Adrenal gland (tissue), 12 donors: Measurements from ENCODE around the gene PGR. TPM values are rescaled to one million over a fixed set of nuclear protein-coding genes. Genes with fewer than 3 reads are reported as not detected.

Source experiments
- DNase-seq, 7 donors: peaks; one replicate each; pipeline ENCODE4 v3.0.0-alpha.2; 2019 to 2020
- H3K27ac ChIP-seq, 5 donors: fragments of 200-600 bp; sonication (generic) in 4 of 5; 1 replicate in 3 of 5; 2 replicates in 2 of 5; pipeline versions ENCODE4 v1.5.1 to v1.8.0; 2016 to 2020; ENCODE audit warnings: mild to moderate bottlenecking in 1 of 5
- H3K27me3 ChIP-seq: fragments of 200-600 bp; 2 replicates; pipeline ENCODE4 v1.8.0; 2021
- H3K36me3 ChIP-seq, 2 donors: fragments of 200-600 bp; replicated peaks in 1 of 2; 1 replicate in 1 of 2; 2 replicates in 1 of 2; pipeline versions ENCODE4 v1.5.1 to v1.8.0; 2018 to 2022
- H3K4me1 ChIP-seq, 2 donors: fragments of 200-600 bp; replicated peaks in 1 of 2; 1 replicate in 1 of 2; 2 replicates in 1 of 2; pipeline versions ENCODE4 v1.5.1 to v1.8.0; 2018 to 2021
- H3K4me3 ChIP-seq, 4 donors: fragments of 200-600 bp; sonication (generic) in 3 of 4; one replicate each; pipeline ENCODE4 v1.5.1; 2016 to 2018
- H3K9me3 ChIP-seq, 3 donors: fragments of 200-600 bp; sonication (generic) in 1 of 3; replicated peaks in 1 of 3; 1 replicate in 2 of 3; 2 replicates in 1 of 3; pipeline versions ENCODE4 v1.5.1 to v1.8.0; 2016 to 2021
- POLR2A ChIP-seq, 2 donors: fragments of 450-650 bp; IDR thresholded peaks; one replicate each; pipeline ENCODE4 v1.6.1; 2017; ENCODE audit warnings: antibody characterized with exemption in 2 of 2, mild to moderate bottlenecking in 2 of 2, moderate library complexity in 1 of 2
- WGBS, 4 donors: extraction: QIAGEN DNeasy Blood & Tissue Kit in 2 of 4; methylation state at CpG; one replicate each; pipeline versions ENCODE4 v1.1.5 to v1.1.7; 2013 to 2017; 5-methylcytosine and 5-hydroxymethylcytosine counted together
- intact Hi-C, 2 donors: fragments of 100-400 bp; cut with DNase I; formaldehyde crosslinking; loops; one replicate each; pipeline versions ENCODE4 v1.14.1 to v1.15.0; 2022 to 2023
- polyA plus RNA-seq, 3 donors: library from polyadenylated mRNA; stranded (reverse); fragments of 200-250 nt in 2 of 3; fragments of 350-450 nt in 1 of 3; fragmentation: Illumina TruSeq in 1 of 3; extraction: RNeasy Lipid Tissue Mini Kit (QIAGEN cat#74804) in 1 of 3; gene quantifications; one replicate each; pipeline ENCODE4 v1.2.3, GENCODE V29; 2013 to 2014
- total RNA-seq, 9 donors: library from RNA; depleted of rRNA in 4 of 9; stranded (reverse); fragments of >200 nt in 4 of 9; fragments of 120-200 nt in 1 of 9; fragmentation: NEBNext Ultra II Directional in 1 of 9; extraction: Animal tissue kit (Norgen Biotek cat#: 25700) in 1 of 9; gene quantifications; one replicate each; pipeline versions ENCODE4 v1.1.0 to v1.2.4, GENCODE V29; 2013 to 2023
- TF ChIP-seq, protein P1 (sequence below), 6 experiments: fragments of 450-650 bp in 4 of 6; fragments of 200-600 bp in 2 of 6; sonication (generic) in 1 of 6; IDR thresholded peaks; 1 replicate in 5 of 6; 2 replicates in 1 of 6; pipeline versions ENCODE4 v1.5.1 to v1.8.0; 2016 to 2021; ENCODE audit warnings: antibody characterized with exemption in 6 of 6, mild to moderate bottlenecking in 2 of 6, moderate library complexity in 1 of 6
- donor health status: healthy with polysubstance abuse.
- donor health status: Bipolar disorder and iron deficiency.
- donor health status: DM: yes; HTN: yes; CAD: no.
- donor health status: DM: no; HTN: no; CAD: no.
- donor health status: DM: no; HTN: no; CAD: no.
- donor health status: DM: yes; HTN: yes; CAD: no.

Gene PGR
- total and polyA plus RNA-seq, 12 donors, result 0.24 to 17.3 (median 3.3) TPM

DNA sequence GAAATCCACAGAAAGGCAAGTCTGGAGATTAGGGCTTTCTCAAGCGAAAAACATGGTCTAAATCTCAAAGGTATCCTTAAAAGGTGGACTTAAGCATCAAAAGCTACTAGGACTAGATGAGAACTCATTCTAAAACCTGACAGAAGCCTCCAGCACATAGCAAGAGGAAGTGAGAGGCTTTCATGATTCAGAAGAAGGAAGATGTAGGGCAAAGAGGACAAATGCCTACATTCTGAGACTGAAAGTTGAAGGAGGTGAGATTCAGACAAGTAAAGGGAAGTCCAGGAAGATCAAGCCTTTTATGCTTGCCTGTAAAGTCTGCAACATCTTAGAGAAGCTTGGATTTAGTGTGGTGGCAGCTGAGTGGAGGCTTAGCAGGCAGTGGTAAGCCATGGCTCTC is 98.9 kb downstream of the PGR start:
- TF ChIP-seq, protein P1, sequence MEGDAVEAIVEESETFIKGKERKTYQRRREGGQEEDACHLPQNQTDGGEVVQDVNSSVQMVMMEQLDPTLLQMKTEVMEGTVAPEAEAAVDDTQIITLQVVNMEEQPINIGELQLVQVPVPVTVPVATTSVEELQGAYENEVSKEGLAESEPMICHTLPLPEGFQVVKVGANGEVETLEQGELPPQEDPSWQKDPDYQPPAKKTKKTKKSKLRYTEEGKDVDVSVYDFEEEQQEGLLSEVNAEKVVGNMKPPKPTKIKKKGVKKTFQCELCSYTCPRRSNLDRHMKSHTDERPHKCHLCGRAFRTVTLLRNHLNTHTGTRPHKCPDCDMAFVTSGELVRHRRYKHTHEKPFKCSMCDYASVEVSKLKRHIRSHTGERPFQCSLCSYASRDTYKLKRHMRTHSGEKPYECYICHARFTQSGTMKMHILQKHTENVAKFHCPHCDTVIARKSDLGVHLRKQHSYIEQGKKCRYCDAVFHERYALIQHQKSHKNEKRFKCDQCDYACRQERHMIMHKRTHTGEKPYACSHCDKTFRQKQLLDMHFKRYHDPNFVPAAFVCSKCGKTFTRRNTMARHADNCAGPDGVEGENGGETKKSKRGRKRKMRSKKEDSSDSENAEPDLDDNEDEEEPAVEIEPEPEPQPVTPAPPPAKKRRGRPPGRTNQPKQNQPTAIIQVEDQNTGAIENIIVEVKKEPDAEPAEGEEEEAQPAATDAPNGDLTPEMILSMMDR (IDR thresholded peaks at IDR 0.05), result no peak
- TF ChIP-seq POLR2A (IDR thresholded peaks at IDR 0.05), result no peak
- no peaks in the 10 kb centered on the region for H3K4me1 ChIP-seq
- DNase-seq, result no peak
- H3K27me3 ChIP-seq, result no peaks in the 10 kb centered on the region
- H3K36me3 ChIP-seq, result no peaks in the 10 kb centered on the region
- H3K27ac ChIP-seq, result no peak overlapping the region
- intact Hi-C loops, result no loop called here
- H3K4me3 ChIP-seq, result no peak overlapping the region
- WGBS, 4 donors, result 83 to 95% (median 87%) methylated on average over 1 of the region's 1 CpG
- no peaks in the 10 kb centered on the region for H3K9me3 ChIP-seq

DNA sequence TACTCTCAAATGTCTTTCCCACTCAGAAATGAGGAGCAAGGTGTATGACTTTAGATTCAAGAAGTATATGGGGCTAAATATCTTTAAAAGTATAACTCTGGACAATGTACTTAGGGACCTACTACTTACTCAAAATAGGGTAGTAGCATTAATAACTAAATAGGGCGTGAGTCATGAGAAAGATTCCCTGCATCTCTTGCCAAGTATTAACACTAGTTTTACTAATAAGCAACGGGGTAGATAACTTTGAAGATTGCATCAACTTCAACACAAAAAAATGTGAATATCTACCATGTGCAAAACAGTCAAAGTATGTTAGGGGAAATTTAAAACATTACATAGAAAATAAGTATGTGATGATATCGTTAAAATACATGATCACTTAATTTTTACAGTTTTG is 99.6 kb downstream of the PGR start:
- intact Hi-C loops, result no loop called here
- no peaks in the 10 kb centered on the region for H3K9me3 ChIP-seq
- H3K27me3 ChIP-seq, result no peaks in the 10 kb centered on the region
- TF ChIP-seq, protein P1 (IDR thresholded peaks at IDR 0.05), result no peak
- no peak for TF ChIP-seq POLR2A (IDR thresholded peaks at IDR 0.05)
- no peaks in the 10 kb centered on the region for H3K4me1 ChIP-seq
- no peak overlapping the region for H3K27ac ChIP-seq
- DNase-seq, result no peak
- H3K4me3 ChIP-seq, result no peak overlapping the region
- H3K36me3 ChIP-seq, result no peaks in the 10 kb centered on the region
- 67 to 84% (median 69%) methylated on average over 3 of the region's 3 CpGs for WGBS, 4 donors

DNA sequence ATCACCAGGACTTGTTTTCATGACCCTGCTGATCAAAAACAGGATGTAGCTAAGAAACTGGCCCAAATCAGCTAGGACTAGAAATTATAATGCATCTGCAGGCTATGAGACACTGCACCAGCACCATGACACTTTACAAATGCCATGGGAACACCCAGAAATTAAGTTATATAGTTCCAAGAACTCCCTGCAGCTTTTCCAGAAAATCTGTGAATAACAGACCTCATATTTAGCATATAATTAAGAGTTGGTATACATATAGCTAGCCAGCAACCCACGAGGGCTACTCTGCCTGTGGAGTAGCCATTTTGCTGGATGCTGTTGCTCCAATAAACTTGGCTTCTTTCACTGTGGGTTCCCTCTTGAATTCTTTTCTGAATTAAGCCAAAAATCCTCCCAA is 101.0 kb downstream of the PGR start:
- no peak for TF ChIP-seq POLR2A (IDR thresholded peaks at IDR 0.05)
- TF ChIP-seq, protein P1 (IDR thresholded peaks at IDR 0.05), result no peak
- Histone ChIP-seq H3K9me3 (no peaks in the 10 kb centered on the region), H3K27me3 (no peaks in the 10 kb centered on the region), H3K27ac (no peak overlapping the region), H3K36me3 (no peaks in the 10 kb centered on the region), H3K4me1 (no peaks in the 10 kb centered on the region), H3K4me3 (no peak overlapping the region)
- intact Hi-C loops, result no loop called here
- DNase-seq, result no peak
- WGBS, 4 donors, result 42 to 73% (median 66%) methylated on average over 1 of the region's 1 CpG

DNA sequence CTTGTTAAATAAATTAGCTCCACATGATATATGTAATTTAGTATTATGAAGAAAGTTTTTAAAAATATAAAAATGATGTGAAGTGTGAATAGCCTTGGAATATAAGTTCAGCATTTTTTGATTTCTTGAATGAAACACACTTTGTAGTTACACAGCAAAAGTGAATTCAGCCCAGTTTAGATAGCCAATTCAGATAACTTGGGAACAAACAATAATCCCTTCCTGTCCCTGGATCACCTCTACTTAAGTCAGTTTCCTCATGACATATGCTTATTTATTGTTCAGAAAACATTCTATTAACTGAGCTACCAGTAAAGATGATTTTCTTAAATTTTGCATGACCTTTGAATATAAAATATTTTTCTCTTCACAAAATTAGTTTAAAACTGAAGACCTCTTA is 107.4 kb downstream of the PGR start:
- intact Hi-C loops, result no loop called here
- TF ChIP-seq, protein P1 (IDR thresholded peaks at IDR 0.05), result no peak
- no peak for TF ChIP-seq POLR2A (IDR thresholded peaks at IDR 0.05)

More for the DNA sequence above, 107.4 kb downstream of the PGR start:
- Histone ChIP-seq H3K9me3 (no peaks in the 10 kb centered on the region), H3K36me3 (no peaks in the 10 kb centered on the region), H3K27me3 (no peaks in the 10 kb centered on the region), H3K4me1 (no peaks in the 10 kb centered on the region), H3K4me3 (no peak overlapping the region), H3K27ac (no peak overlapping the region)
- DNase-seq, result no peak
